SJSA1 (cell line): ENCODE data around the gene MIPEP. TPM values are rescaled to one million over a fixed set of nuclear protein-coding genes. Genes with fewer than 3 reads are reported as not detected.
"Not testable (repeated sequence)": the region's sequence is repeated elsewhere in the genome, so short reads cannot be mapped to it uniquely, and the experiment has no call there.

Source experiments
- DNase-seq, 2 experiments: peaks; one replicate each; pipeline ENCODE4 v3.0.0-alpha.2; 2015 to 2020; ENCODE audit warnings: low spot score in 2 of 2, low read depth in 1 of 2
- H3K27ac ChIP-seq: fragments of 250-450 bp; sonication (Bioruptor Pico); 2 replicates; pipeline ENCODE4 v1.5.1; 2020; ENCODE audit warnings: mild to moderate bottlenecking, moderate library complexity
- H3K27me3 ChIP-seq: fragments of 250-450 bp; sonication (Bioruptor Pico); replicated peaks from 2 replicates; pipeline ENCODE4 v1.5.1; 2020; ENCODE audit warnings: mild to moderate bottlenecking, moderate library complexity
- H3K36me3 ChIP-seq: fragments of 250-450 bp; sonication (Bioruptor Pico); 2 replicates; pipeline ENCODE4 v1.5.1; 2020; ENCODE audit warnings: mild to moderate bottlenecking
- H3K4me1 ChIP-seq: fragments of 250-450 bp; sonication (Bioruptor Pico); replicated peaks from 2 replicates; pipeline ENCODE4 v1.6.1; 2021; ENCODE audit warnings: mild to moderate bottlenecking
- H3K4me3 ChIP-seq: fragments of 250-450 bp; sonication (Bioruptor Pico); 2 replicates; pipeline ENCODE4 v1.5.1; 2020; ENCODE audit warnings: mild to moderate bottlenecking
- H3K9me3 ChIP-seq: fragments of 250-450 bp; sonication (Bioruptor Pico); replicated peaks from 2 replicates; pipeline ENCODE4 v1.5.1; 2020; ENCODE audit warnings: mild to moderate bottlenecking
- total RNA-seq: library from RNA; depleted of rRNA; stranded (reverse); fragments of >200 nt; shearing (Covaris generic); gene quantifications from 2 replicates; pipeline ENCODE4 v1.2.3, GENCODE V29; 2014

The MIPEP gene
- total RNA-seq, 1 experiment from 2014 or later, result 6.1 TPM

- Histone ChIP-seq H3K9me3 (no peaks in the 10 kb centered on the region), H3K36me3 (no peaks in the 10 kb centered on the region), H3K27me3 (no peaks in the 10 kb centered on the region), H3K27ac (no peak overlapping the region), H3K4me1 (no peaks in the 10 kb centered on the region), H3K4me3 (no peak overlapping the region)
- DNase-seq, result no peak
Observed at GRCh38 chr13:23902975-23903905, 14.0 kb upstream of the MIPEP start.

GRCh38 chr13:23901365-23901764, 12.2 kb upstream of the MIPEP start:
- H3K27me3 ChIP-seq, result no peaks in the 10 kb centered on the region
- H3K27ac ChIP-seq, result no peak overlapping the region
- H3K9me3 ChIP-seq, result no peaks in the 10 kb centered on the region
- no peak overlapping the region for H3K4me3 ChIP-seq
- H3K4me1 ChIP-seq, result no peaks in the 10 kb centered on the region
- H3K36me3 ChIP-seq, result no peaks in the 10 kb centered on the region
- DNase-seq, result no peak

- Histone ChIP-seq H3K9me3 (no peaks in the 10 kb centered on the region), H3K27ac (no peak overlapping the region), H3K36me3 (no peaks in the 10 kb centered on the region), H3K4me3 (no peak overlapping the region), H3K4me1 (no peaks in the 10 kb centered on the region), H3K27me3 (no peaks in the 10 kb centered on the region)
- peak in 1 of 2 experiments; percentile 23 for DNase-seq
Observed at GRCh38 chr13:23899555-23899954, 10.4 kb upstream of the MIPEP start.

- no peak overlapping the region for H3K27ac ChIP-seq
- no peaks in the 10 kb centered on the region for H3K4me1 ChIP-seq
- no peak overlapping the region for H3K4me3 ChIP-seq
- no peaks in the 10 kb centered on the region for H3K9me3 ChIP-seq
- no peaks in the 10 kb centered on the region for H3K27me3 ChIP-seq
- DNase-seq, result no peak
- H3K36me3 ChIP-seq, result no peaks in the 10 kb centered on the region
Observed at GRCh38 chr13:23898101-23898500, 8.9 kb upstream of the MIPEP start.

GRCh38 chr13:23897452-23897919, 8.3 kb upstream of the MIPEP start, which contains the start of gene C1QTNF9B:
Gene C1QTNF9B, minus strand, starts transcription at chr13:23897502.
- DNase-seq, result not testable (repeated sequence)

GRCh38 chr13:23894746-23895145, 5.5 kb upstream of the MIPEP start:
- not testable (repeated sequence) for H3K36me3 ChIP-seq, H3K27me3 ChIP-seq, H3K9me3 ChIP-seq, DNase-seq, H3K27ac ChIP-seq, H3K4me3 ChIP-seq, H3K4me1 ChIP-seq

More at GRCh38 chr13:23897452-23897919, 8.3 kb upstream of the MIPEP start, which contains the start of gene C1QTNF9B:
- H3K36me3 ChIP-seq, H3K9me3 ChIP-seq, H3K4me1 ChIP-seq, H3K27ac ChIP-seq, H3K27me3 ChIP-seq, H3K4me3 ChIP-seq: not testable (repeated sequence)

GRCh38 chr13:23893791-23894190, 4.6 kb upstream of the MIPEP start:
- H3K9me3 ChIP-seq, DNase-seq, H3K4me3 ChIP-seq, H3K4me1 ChIP-seq, H3K36me3 ChIP-seq, H3K27me3 ChIP-seq, H3K27ac ChIP-seq: not testable (repeated sequence)

- Histone ChIP-seq H3K9me3 (no peaks in the 10 kb centered on the region), H3K4me1 (no peaks in the 10 kb centered on the region), H3K27me3 (no peaks in the 10 kb centered on the region), H3K36me3 (peaks cover 5% of the 10 kb centered on the region; the same call in 1 of the 2 replicates), H3K27ac (no peak overlapping the region), H3K4me3 (peak overlapping the region; percentile 79)
- DNase-seq, result no peak
Observed at GRCh38 chr13:23889615-23890607, 711 bp upstream of the MIPEP start.

GRCh38 chr13:23884361-23884760, 4.8 kb downstream of the MIPEP start:
- H3K4me1 ChIP-seq, H3K27me3 ChIP-seq, H3K9me3 ChIP-seq: not testable (repeated sequence)

GRCh38 chr13:23883255-23883654, 5.9 kb downstream of the MIPEP start:
- Histone ChIP-seq H3K4me1 (no peaks in the 10 kb centered on the region), H3K27ac (no peak overlapping the region), H3K4me3 (no peak overlapping the region), H3K9me3 (no peaks in the 10 kb centered on the region), H3K36me3 (peaks cover 7% of the 10 kb centered on the region; the same call in 1 of the 2 replicates), H3K27me3 (no peaks in the 10 kb centered on the region)
- no peak for DNase-seq

More at GRCh38 chr13:23884361-23884760, 4.8 kb downstream of the MIPEP start:
- not testable (repeated sequence) for H3K36me3 ChIP-seq, H3K27ac ChIP-seq, H3K4me3 ChIP-seq, DNase-seq

- not testable (repeated sequence) for H3K36me3 ChIP-seq, H3K27me3 ChIP-seq, H3K4me1 ChIP-seq, H3K4me3 ChIP-seq, H3K27ac ChIP-seq, DNase-seq, H3K9me3 ChIP-seq
Observed at GRCh38 chr13:23881402-23881800, 7.8 kb downstream of the MIPEP start.

GRCh38 chr13:23880493-23881401, 8.5 kb downstream of the MIPEP start:
- H3K4me1 ChIP-seq, DNase-seq, H3K27me3 ChIP-seq, H3K36me3 ChIP-seq, H3K9me3 ChIP-seq, H3K4me3 ChIP-seq, H3K27ac ChIP-seq: not testable (repeated sequence)

GRCh38 chr13:23877286-23877685, 11.9 kb downstream of the MIPEP start:
- DNase-seq, result no peak
- Histone ChIP-seq H3K36me3 (peaks cover 4% of the 10 kb centered on the region; the same call in 1 of the 2 replicates), H3K9me3 (no peaks in the 10 kb centered on the region), H3K4me1 (no peaks in the 10 kb centered on the region), H3K27me3 (no peaks in the 10 kb centered on the region), H3K4me3 (no peak overlapping the region), H3K27ac (no peak overlapping the region)
